ENCODE results near the gene ERCC6L2. TPM values are rescaled to one million over a fixed set of nuclear protein-coding genes. Genes with fewer than 3 reads are reported as not detected.

Gene ERCC6L2
- total and polyA plus RNA-seq, 10 of the 15 experiments (the other 5 are each of a cell fraction or from before 2014, with no cell fraction given) = 8.1 to 45.0 (median 22.6) TPM

DNA sequence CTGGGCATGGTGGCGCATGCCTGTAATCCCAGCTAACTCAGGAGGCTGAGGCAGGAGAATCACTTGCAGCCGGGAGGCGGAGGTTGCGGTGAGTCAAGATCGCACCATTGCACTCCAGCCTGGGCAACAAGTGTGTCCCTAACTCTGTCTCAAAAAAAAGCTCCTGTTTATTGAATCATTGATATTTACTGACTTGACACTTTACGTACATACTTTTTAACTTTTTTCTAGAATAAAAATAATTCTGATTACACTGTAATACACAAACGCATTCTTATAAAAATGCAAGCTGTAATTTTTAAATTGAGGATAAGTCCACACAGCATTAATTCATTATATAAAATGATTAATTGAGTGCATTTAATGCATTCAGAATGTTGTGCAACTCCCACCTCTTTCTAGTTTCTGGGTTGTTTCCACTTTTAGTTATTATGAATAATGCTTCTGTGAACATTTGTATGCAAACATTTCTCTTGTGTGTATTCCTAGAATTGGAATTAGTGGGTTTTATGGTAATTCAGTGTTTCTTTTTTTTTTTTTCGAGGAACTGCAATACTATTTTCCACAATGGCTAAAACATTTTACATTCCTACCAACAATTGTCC lies 15.7 kb downstream of the ERCC6L2 start:
- no peak overlapping the region for H3K27ac ChIP-seq (ENCODE audit: control insufficient read depth, insufficient read depth)
- H3K36me3 ChIP-seq (ENCODE audit: control insufficient read depth in 2 of 2, insufficient read depth in 2 of 2, low read length in 1 of 2) = peaks cover 0 to 6% of the 10 kb centered on the region in 2 experiments; a peak in 1 of 4 replicates
- intact Hi-C loops (cut with micrococcal nuclease; ENCODE audit: unreplicated experiment) (no loop called here), in situ Hi-C loops (cut with MboI) (no loop called here)
- DNase-seq (ENCODE audit: low read depth, low spot score) (no peak), FAIRE-seq (no peak), ATAC-seq (no peak)
- 98% methylated on average over 8 of the region's 8 CpGs for WGBS (ENCODE audit: insufficient coverage, insufficient replicate concordance, low lambda C conversion rate, missing lambda C conversion rate)
- H3K9me3 ChIP-seq (replicated peaks; ENCODE audit: control insufficient read depth, insufficient read depth, low read length) = peaks cover 7% of the 10 kb centered on the region
- no TSS peak for BruUV-seq (replicated peaks)
- peaks cover 3% of the 10 kb centered on the region; the same call in 1 of the 2 replicates for H3K4me1 ChIP-seq (ENCODE audit: control insufficient read depth, insufficient read depth, low read length)
- no peak overlapping the region for H3K4me2 ChIP-seq (ENCODE audit: control insufficient read depth, insufficient read depth)
- POLR2A ChIA-PET = interaction anchor here (1.2 kb wide), 1 partner anchor 15 kb away, joined by 3 read pairs; the partner anchor contains the start of gene ERCC6L2
- SMC1A ChIA-PET (ENCODE audit: uncharacterized antibody, unreplicated experiment) = interaction anchor here (0.9 to 1.7 kb wide), 4 partner anchors 8 to 11 kb away, joined by 3 to 6 read pairs (median 3); no protein-coding TSS in a partner anchor
- RAD21 ChIA-PET (ENCODE audit: unreplicated experiment) = no interaction called here
- H3K79me2 ChIP-seq (ENCODE audit: control insufficient read depth, insufficient read depth, low read length) = peaks cover 1% of the 10 kb centered on the region
- H3K27me3 ChIP-seq (replicated peaks in 1 of 2; ENCODE audit: control insufficient read depth in 2 of 2, insufficient read depth in 2 of 2, low read length in 1 of 2) = no peaks in the 10 kb centered on the region
- H2AFZ ChIP-seq (ENCODE audit: control insufficient read depth, low read depth, low read length) = no peak overlapping the region
- H3K4me3 ChIP-seq = no peak overlapping the region
- H3K9ac ChIP-seq (ENCODE audit: control insufficient read depth, insufficient read depth, low read length) = no peak overlapping the region
- CTCF ChIA-PET = interaction anchor here (1.6 kb wide), 1 partner anchor 9 kb away, joined by 4 read pairs; no protein-coding TSS in a partner anchor
- H4K20me1 ChIP-seq (ENCODE audit: control insufficient read depth, insufficient read depth) = no peaks in the 10 kb centered on the region
- TF ChIP-seq, protein P1, sequence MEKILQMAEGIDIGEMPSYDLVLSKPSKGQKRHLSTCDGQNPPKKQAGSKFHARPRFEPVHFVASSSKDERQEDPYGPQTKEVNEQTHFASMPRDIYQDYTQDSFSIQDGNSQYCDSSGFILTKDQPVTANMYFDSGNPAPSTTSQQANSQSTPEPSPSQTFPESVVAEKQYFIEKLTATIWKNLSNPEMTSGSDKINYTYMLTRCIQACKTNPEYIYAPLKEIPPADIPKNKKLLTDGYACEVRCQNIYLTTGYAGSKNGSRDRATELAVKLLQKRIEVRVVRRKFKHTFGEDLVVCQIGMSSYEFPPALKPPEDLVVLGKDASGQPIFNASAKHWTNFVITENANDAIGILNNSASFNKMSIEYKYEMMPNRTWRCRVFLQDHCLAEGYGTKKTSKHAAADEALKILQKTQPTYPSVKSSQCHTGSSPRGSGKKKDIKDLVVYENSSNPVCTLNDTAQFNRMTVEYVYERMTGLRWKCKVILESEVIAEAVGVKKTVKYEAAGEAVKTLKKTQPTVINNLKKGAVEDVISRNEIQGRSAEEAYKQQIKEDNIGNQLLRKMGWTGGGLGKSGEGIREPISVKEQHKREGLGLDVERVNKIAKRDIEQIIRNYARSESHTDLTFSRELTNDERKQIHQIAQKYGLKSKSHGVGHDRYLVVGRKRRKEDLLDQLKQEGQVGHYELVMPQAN (conservative IDR thresholded peaks at IDR 0.05) = no peak
- TF ChIP-seq, protein P2, sequence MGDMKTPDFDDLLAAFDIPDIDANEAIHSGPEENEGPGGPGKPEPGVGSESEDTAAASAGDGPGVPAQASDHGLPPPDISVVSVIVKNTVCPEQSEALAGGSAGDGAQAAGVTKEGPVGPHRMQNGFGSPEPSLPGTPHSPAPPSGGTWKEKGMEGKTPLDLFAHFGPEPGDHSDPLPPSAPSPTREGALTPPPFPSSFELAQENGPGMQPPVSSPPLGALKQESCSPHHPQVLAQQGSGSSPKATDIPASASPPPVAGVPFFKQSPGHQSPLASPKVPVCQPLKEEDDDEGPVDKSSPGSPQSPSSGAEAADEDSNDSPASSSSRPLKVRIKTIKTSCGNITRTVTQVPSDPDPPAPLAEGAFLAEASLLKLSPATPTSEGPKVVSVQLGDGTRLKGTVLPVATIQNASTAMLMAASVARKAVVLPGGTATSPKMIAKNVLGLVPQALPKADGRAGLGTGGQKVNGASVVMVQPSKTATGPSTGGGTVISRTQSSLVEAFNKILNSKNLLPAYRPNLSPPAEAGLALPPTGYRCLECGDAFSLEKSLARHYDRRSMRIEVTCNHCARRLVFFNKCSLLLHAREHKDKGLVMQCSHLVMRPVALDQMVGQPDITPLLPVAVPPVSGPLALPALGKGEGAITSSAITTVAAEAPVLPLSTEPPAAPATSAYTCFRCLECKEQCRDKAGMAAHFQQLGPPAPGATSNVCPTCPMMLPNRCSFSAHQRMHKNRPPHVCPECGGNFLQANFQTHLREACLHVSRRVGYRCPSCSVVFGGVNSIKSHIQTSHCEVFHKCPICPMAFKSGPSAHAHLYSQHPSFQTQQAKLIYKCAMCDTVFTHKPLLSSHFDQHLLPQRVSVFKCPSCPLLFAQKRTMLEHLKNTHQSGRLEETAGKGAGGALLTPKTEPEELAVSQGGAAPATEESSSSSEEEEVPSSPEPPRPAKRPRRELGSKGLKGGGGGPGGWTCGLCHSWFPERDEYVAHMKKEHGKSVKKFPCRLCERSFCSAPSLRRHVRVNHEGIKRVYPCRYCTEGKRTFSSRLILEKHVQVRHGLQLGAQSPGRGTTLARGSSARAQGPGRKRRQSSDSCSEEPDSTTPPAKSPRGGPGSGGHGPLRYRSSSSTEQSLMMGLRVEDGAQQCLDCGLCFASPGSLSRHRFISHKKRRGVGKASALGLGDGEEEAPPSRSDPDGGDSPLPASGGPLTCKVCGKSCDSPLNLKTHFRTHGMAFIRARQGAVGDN (IDR thresholded peaks at IDR 0.05) = no peak
- no peak for TF ChIP-seq MEF2B (IDR thresholded peaks at IDR 0.05; ENCODE audit: partially characterized antibody, poor library complexity, severe bottlenecking)
- TF ChIP-seq, protein P3, sequence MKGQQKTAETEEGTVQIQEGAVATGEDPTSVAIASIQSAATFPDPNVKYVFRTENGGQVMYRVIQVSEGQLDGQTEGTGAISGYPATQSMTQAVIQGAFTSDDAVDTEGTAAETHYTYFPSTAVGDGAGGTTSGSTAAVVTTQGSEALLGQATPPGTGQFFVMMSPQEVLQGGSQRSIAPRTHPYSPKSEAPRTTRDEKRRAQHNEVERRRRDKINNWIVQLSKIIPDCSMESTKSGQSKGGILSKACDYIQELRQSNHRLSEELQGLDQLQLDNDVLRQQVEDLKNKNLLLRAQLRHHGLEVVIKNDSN (IDR thresholded peaks at IDR 0.05; ENCODE audit: borderline replicate concordance, extremely low read length, insufficient read depth, low read depth, low read length) = no peak
- TF ChIP-seq, protein P4, sequence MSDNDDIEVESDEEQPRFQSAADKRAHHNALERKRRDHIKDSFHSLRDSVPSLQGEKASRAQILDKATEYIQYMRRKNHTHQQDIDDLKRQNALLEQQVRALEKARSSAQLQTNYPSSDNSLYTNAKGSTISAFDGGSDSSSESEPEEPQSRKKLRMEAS (IDR thresholded peaks at IDR 0.05; ENCODE audit: low read depth, low read length) = no peak
- no peak for TF ChIP-seq ZNF24 (IDR thresholded peaks at IDR 0.05)
- TF ChIP-seq SMAD5 (IDR thresholded peaks at IDR 0.05; ENCODE audit: low read depth) = no peak
- no peak for TF ChIP-seq MTA2 (IDR thresholded peaks at IDR 0.05; ENCODE audit: low read depth)
- TF ChIP-seq MTA3 (IDR thresholded peaks at IDR 0.05; ENCODE audit: borderline replicate concordance, low read length) = no peak
- no peak for TF ChIP-seq ATF7 (IDR thresholded peaks at IDR 0.05; ENCODE audit: low read depth)
- TF ChIP-seq, protein P5, sequence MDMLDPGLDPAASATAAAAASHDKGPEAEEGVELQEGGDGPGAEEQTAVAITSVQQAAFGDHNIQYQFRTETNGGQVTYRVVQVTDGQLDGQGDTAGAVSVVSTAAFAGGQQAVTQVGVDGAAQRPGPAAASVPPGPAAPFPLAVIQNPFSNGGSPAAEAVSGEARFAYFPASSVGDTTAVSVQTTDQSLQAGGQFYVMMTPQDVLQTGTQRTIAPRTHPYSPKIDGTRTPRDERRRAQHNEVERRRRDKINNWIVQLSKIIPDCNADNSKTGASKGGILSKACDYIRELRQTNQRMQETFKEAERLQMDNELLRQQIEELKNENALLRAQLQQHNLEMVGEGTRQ (IDR thresholded peaks at IDR 0.05; ENCODE audit: borderline replicate concordance, low read depth, low read length) = no peak
- TF ChIP-seq, protein P6, sequence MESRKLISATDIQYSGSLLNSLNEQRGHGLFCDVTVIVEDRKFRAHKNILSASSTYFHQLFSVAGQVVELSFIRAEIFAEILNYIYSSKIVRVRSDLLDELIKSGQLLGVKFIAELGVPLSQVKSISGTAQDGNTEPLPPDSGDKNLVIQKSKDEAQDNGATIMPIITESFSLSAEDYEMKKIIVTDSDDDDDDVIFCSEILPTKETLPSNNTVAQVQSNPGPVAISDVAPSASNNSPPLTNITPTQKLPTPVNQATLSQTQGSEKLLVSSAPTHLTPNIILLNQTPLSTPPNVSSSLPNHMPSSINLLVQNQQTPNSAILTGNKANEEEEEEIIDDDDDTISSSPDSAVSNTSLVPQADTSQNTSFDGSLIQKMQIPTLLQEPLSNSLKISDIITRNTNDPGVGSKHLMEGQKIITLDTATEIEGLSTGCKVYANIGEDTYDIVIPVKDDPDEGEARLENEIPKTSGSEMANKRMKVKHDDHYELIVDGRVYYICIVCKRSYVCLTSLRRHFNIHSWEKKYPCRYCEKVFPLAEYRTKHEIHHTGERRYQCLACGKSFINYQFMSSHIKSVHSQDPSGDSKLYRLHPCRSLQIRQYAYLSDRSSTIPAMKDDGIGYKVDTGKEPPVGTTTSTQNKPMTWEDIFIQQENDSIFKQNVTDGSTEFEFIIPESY (IDR thresholded peaks at IDR 0.05) = no peak

Data from GM12878 (cell line).